Thyroid gland (tissue), 4 donors: Measurements from ENCODE around the gene GUCY2C. TPM values are rescaled to one million over a fixed set of nuclear protein-coding genes. Genes with fewer than 3 reads are reported as not detected.

ENCODE experiments used
- DNase-seq, 2 donors: peaks; one replicate each; pipeline ENCODE4 v3.0.0-alpha.2; 2019
- H3K27ac ChIP-seq, 3 donors: fragments of 200-600 bp; sonication (generic); 1 replicate in 2 of 3; 2 replicates in 1 of 3; pipeline ENCODE4 v1.5.1; 2016 to 2019; ENCODE audit warnings: mild to moderate bottlenecking in 1 of 3, moderate library complexity in 1 of 3
- H3K27me3 ChIP-seq: fragments of 200-600 bp; sonication (generic); one replicate; pipeline ENCODE4 v1.5.1; 2019
- H3K36me3 ChIP-seq, 2 donors: fragments of 200-600 bp; sonication (generic); one replicate each; pipeline ENCODE4 v1.5.1; 2016 to 2019
- H3K4me1 ChIP-seq, 2 donors: fragments of 200-600 bp; sonication (generic); one replicate each; pipeline ENCODE4 v1.5.1; 2017 to 2019
- H3K4me3 ChIP-seq, 3 donors: fragments of 200-600 bp; sonication (generic); replicated peaks in 1 of 3; 1 replicate in 2 of 3; 2 replicates in 1 of 3; pipeline ENCODE4 v1.5.1; 2016; ENCODE audit warnings: mild to moderate bottlenecking in 1 of 3
- H3K9me3 ChIP-seq: fragments of 200-600 bp; sonication (generic); one replicate; pipeline ENCODE4 v1.5.1; 2017
- CTCF ChIP-seq, 6 experiments: fragments of 200-600 bp in 3 of 6; fragments of 450-650 bp in 3 of 6; sonication (generic) in 3 of 6; IDR thresholded peaks; one replicate each; pipeline ENCODE4 v1.5.1; 2016 to 2019; ENCODE audit warnings: antibody characterized with exemption in 6 of 6, mild to moderate bottlenecking in 2 of 6, inconsistent platforms in 1 of 6, moderate library complexity in 1 of 6
- POLR2A ChIP-seq, 2 donors: fragments of 450-650 bp; IDR thresholded peaks; one replicate each; pipeline ENCODE4 v1.6.1; 2017; ENCODE audit warnings: antibody characterized with exemption in 2 of 2, mild to moderate bottlenecking in 2 of 2, moderate library complexity in 1 of 2
- WGBS, 2 donors: methylation state at CpG; one replicate each; pipeline ENCODE4 v1.1.5; 2017; 5-methylcytosine and 5-hydroxymethylcytosine counted together
- intact Hi-C: fragments of 100-400 bp; cut with DNase I; formaldehyde crosslinking; loops from one replicate; pipeline ENCODE4 v1.15.1; 2023
- total RNA-seq, 4 donors: library from RNA; depleted of rRNA; stranded (reverse); fragments of >200 nt; gene quantifications; one replicate each; pipeline ENCODE4 v1.2.3, GENCODE V29; 2016

The GUCY2C gene
- total RNA-seq, 4 donors from 2014 or later: not detected

- H3K36me3 ChIP-seq: no peaks in the 10 kb centered on the region
- H3K4me3 ChIP-seq: no peak overlapping the region
- H3K4me1 ChIP-seq: no peaks in the 10 kb centered on the region
- no peak overlapping the region for H3K27ac ChIP-seq
- 86% methylated on average over 6 of the region's 6 CpGs for WGBS, 2 donors
- no peaks in the 10 kb centered on the region for H3K9me3 ChIP-seq
- H3K27me3 ChIP-seq: no peaks in the 10 kb centered on the region
- TF ChIP-seq POLR2A (IDR thresholded peaks at IDR 0.05): no peak
- TF ChIP-seq CTCF (IDR thresholded peaks at IDR 0.05): no peak
- no peak for DNase-seq
- intact Hi-C loops: no loop called here
Measured at GRCh38 chr12:14701809-14702568, 5.6 kb upstream of the GUCY2C start.

GRCh38 chr12:14700935-14701334 is 4.5 kb upstream of the GUCY2C start:
- no peaks in the 10 kb centered on the region for H3K4me1 ChIP-seq
- no peak for DNase-seq
- TF ChIP-seq CTCF (IDR thresholded peaks at IDR 0.05) (no peak), POLR2A (IDR thresholded peaks at IDR 0.05) (no peak)
- no peak overlapping the region for H3K27ac ChIP-seq
- H3K27me3 ChIP-seq: no peaks in the 10 kb centered on the region
- H3K4me3 ChIP-seq: no peak overlapping the region
- H3K36me3 ChIP-seq: no peaks in the 10 kb centered on the region
- WGBS, 2 donors: 86 to 89% methylated on average over 4 of the region's 4 CpGs
- intact Hi-C loops: no loop called here
- H3K9me3 ChIP-seq: no peaks in the 10 kb centered on the region

- Histone ChIP-seq H3K27me3 (no peaks in the 10 kb centered on the region), H3K27ac (no peak overlapping the region), H3K4me1 (no peaks in the 10 kb centered on the region), H3K4me3 (no peak overlapping the region), H3K36me3 (no peaks in the 10 kb centered on the region), H3K9me3 (no peaks in the 10 kb centered on the region)
- 86 to 89% methylated on average over 2 of the region's 2 CpGs for WGBS, 2 donors
- no peak for TF ChIP-seq CTCF (IDR thresholded peaks at IDR 0.05)
- no peak for TF ChIP-seq POLR2A (IDR thresholded peaks at IDR 0.05)
- no peak for DNase-seq
- intact Hi-C loops: no loop called here
Measured at GRCh38 chr12:14699923-14700322, 3.5 kb upstream of the GUCY2C start.

GRCh38 chr12:14698555-14698954 is 2.2 kb upstream of the GUCY2C start:
- intact Hi-C loops: no loop called here
- Histone ChIP-seq H3K9me3 (no peaks in the 10 kb centered on the region), H3K36me3 (no peaks in the 10 kb centered on the region), H3K27me3 (no peaks in the 10 kb centered on the region), H3K27ac (no peak overlapping the region), H3K4me3 (no peak overlapping the region), H3K4me1 (no peaks in the 10 kb centered on the region)
- no peak for DNase-seq
- no peak for TF ChIP-seq CTCF (IDR thresholded peaks at IDR 0.05)
- TF ChIP-seq POLR2A (IDR thresholded peaks at IDR 0.05): no peak

GRCh38 chr12:14695715-14696141 is 671 bp downstream of the GUCY2C start:
- no peaks in the 10 kb centered on the region for H3K4me1 ChIP-seq
- no peaks in the 10 kb centered on the region for H3K27me3 ChIP-seq
- WGBS, 2 donors: 79% methylated on average over 5 of the region's 5 CpGs
- intact Hi-C loops: no loop called here
- no peak overlapping the region for H3K4me3 ChIP-seq
- no peaks in the 10 kb centered on the region for H3K36me3 ChIP-seq
- H3K27ac ChIP-seq: no peak overlapping the region
- no peaks in the 10 kb centered on the region for H3K9me3 ChIP-seq
- DNase-seq: no peak
- TF ChIP-seq CTCF (IDR thresholded peaks at IDR 0.05) (no peak), POLR2A (IDR thresholded peaks at IDR 0.05) (no peak)
